GM18498 (cell line): ENCODE results near the gene CAND1.
A peak's percentile ranks its signal among the peaks of the same experiment; 100 is the strongest.

ENCODE experiments used
- ATAC-seq: cut with Tn5 transposase; IDR thresholded peaks from one replicate; pipeline ENCODE4 v1.9.1; 2021; ENCODE audit warnings: mild to moderate bottlenecking, moderate library complexity; ENCODE audit not compliant: unreplicated experiment

CAND1 gene

DNA sequence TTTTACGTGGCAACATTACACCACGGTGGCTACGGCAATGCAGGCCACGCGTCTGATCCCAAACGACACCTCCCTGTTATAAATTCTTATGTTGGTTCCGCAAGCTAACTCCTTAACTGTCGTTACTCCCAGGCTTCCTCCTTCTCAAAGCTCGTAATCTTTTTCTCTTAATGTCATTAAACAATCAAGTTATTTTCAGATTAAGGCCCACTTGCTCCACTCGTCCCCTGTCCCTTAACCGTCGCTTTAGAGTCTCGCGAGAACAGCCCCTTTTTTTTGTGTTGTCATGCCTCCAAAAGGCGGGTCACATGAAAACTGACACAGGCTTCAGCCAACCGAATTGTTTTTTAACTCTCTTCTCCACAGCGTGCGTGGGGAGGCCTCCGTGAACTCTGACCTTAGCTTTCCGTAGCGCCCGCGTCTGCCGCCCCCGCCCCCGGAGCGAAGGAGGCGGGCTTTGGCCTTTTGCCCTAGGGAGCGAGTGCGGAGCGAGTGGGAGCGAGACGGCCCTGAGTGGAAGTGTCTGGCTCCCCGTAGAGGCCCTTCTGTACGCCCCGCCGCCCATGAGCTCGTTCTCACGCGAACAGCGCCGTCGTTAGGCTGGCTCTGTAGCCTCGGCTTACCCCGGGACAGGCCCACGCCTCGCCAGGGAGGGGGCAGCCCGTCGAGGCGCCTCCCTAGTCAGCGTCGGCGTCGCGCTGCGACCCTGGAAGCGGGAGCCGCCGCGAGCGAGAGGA, at the start of gene CAND1:
CAND1 (plus strand) TSS at position 463 of the 737 bp plus-strand sequence. CDS start 360 bp downstream, outside the sequence.
- peak; percentile 78 for ATAC-seq

DNA sequence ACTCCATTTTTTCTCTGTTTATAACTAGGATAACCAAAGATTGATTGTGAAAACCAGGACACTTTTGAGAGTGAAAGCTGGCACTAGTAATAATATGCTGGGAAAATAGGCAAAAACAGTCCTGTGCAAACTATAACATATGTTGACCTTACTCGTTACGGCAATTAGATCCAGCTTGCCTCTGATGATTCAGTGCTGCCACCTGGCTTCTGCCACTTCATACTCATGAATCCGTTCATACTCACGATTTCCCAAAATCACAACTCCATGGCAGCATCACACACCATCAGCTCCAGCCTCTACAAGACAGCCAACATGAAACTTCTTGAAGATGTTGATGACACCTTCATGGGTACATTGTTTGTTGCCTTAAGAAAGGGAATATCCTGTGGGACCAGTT, 49.1 kb upstream of the CAND1 start:
- no peak for ATAC-seq

DNA sequence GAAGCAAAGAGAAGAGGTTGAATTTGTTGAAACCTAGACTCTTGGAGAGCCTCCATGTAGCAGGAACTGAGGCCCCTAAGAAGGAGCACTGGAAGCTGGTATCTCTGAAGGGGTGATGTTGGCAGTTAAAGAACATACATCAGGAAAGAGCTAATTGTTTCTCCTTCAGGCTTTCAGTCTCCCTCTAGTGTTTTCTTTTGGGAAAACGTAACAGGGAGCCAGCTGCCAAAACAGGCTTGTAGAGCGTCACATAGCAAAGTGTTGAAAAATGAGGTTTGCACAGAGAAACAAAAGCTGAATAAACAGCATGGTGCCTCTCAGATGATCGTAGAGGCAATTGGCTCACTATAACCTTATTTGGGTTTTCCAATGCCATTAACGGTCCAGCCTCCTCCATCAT, 46.9 kb upstream of the CAND1 start:
- no peak for ATAC-seq

DNA sequence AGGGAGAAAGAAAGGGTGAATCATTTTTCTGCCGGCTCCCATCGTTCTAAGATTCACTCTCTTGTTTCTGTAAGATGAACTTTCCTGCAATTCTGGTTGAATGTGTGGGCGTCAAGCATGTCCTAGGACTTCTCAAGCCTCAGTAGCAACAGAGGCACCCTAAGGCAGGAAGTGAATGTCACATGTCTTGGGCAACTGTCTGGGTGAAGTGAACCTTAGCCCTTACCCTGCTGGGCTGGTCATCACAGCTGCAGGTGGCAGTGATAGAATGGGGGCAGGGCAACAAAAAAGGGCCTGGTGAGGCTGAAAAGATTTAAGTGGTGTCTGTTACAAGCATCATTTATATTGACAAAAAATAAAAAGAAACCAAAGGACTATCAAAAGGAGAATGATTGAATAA, 45.9 kb upstream of the CAND1 start:
- no peak for ATAC-seq

DNA sequence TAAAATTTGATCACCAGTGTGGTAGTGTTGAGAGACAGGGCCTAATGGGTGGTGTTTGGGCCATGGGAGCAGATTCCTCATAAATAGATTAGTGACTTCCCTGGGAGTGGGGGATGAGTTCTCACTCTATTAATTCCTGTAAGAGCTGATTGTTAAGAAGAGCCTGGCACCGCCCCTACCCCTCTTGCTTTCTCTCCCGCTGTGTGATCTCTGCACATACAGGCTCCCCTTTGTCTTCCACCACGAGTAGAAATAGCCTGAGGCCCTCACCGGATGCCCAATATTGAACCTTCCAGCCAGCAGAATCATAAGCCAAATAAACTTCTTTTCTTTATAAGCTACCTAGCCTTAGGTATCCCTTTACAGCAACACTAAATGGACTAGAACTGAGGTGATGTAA, 31.9 kb upstream of the CAND1 start:
- no peak for ATAC-seq

DNA sequence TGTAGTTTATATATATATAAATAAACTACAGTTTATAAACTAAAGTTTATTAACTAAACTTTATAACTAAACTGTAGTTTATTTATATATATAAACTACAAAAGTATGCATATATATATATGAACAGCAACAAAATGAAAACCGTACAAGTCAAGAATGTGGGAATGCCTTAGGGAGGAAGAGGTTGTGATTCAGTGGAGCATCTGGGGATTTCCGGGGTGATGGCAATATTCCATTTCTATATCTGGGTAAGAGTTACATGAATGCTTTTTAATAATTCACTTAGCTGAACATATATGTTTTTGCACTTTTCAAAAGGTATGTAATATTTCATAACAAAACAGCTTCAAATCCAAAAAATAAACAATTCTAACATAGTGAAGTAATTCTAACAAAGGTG, 30.1 kb upstream of the CAND1 start:
- no peak for ATAC-seq

DNA sequence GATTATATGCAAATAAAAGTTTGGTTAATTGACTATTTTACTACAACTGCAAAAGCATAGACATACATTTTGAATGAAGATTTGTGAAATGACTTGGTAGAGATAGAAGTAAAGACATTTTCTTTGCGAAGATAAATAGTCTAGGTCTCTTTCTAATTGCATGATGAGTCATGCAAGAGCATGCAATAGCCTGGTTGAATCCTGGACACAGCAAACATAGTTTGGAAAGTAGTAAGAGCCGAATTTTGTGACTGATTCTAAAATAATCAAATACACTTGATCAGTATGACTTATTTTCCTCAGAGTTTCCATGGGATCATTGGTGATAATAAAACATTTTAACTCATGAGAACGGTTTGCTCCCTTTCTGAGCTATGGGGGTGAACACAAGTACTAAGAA, 27.7 kb upstream of the CAND1 start:
- ATAC-seq = no peak

DNA sequence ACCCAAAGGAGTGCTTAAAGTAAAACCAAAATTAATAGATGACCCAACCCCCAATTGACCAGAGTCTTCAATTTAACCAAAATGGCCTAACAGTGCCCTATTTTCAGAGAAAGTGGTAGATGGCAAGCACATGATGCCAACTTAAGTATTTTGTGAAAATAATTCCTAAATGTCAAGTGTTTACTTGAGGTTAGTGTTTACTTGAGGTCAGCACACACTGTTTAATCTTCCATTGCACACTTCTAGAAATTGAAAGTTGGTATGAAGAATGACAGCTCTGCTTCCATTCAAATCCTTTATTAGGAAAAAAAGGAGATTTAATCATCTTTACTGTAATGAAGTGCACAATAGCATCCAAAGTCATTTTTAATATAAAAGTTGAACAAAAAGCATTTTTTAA, 25.9 kb upstream of the CAND1 start:
- no peak for ATAC-seq

DNA sequence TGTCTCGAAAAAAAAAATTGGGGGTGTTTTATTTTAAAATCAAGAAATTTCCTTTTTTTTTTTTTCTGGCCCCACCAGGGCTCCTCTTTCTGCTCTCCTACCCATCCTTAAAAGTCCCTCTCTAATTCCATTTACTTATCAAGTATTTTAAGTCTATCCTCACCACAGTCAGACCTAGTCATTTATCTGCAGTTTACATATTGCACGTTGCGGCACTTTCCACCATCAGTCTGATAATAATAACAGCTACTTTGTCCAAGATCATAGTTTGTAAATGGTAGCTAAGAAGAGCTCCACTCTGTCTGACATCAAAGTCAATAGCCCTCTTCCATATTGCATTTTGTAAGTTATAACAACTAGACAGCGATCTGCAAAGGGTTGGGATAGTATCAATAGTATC, 23.6 kb upstream of the CAND1 start:
- no peak for ATAC-seq

DNA sequence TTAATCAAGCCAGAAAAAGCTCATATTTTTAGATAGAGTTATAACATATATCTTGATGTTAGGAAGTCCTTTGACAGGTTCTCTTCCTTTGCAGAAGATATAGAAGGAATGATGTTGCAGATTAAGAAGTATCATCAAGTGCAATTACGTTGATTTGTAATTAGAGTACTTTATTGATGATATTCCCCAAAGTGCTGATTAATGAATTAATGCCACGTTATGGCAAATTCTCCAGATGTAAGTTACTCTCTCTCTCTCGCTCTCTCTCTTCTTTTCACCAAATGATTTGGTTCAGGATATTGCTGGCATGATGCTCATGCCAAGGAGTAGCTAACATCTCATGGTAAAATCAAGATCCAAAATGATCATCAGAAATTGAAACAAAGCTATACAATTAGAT, 18.1 kb upstream of the CAND1 start:
- no peak for ATAC-seq

DNA sequence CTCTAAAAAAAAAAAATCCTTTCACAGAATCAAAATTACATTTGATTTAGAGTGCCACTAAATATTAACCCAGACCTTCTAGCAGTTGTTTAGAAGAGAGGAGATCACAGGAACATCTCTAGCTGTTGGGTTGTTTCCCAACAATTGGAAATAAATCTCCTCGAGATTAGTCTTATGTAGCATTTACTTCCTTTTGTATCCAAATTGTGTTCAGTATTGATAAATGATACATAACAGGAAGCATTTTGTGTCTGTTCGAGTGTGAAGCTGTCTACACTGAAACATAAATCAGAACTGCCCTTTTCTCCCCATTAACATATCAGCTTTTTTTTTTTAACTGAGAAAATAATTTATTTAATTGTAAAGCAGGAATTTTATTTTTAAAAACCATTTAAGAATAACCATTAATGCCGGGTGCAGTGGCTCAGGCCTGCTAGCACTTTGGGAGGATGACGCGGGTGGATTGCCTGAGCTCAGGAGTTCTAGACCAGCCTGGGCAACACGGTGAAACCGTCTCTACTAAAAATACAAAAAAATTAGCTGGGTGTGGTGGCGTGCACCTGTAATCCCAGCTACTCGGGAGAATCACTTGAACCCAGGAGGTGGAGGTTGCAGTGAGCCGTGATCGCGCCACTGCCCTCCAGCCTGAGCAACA, 14.7 kb upstream of the CAND1 start:
- ATAC-seq = no peak

DNA sequence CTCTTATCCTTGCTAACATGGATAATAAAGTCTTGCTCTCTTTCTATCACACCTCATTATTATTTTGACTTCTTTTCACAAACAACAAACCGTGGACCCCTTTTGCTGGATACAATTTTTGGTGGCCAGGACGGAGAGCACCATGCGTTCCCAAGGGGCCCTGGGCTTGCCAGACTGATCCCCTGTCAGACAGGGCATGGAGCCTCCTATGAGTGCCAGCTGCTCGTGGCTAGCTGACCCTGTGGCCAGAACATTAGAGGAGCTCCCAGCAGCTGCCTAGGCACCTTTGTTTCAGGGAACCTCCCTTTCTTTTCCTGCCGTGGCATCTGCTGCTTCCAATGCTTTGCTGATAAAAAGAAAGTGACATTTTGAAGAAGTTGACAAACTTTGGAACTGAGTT, 12.5 kb upstream of the CAND1 start:
- no peak for ATAC-seq

DNA sequence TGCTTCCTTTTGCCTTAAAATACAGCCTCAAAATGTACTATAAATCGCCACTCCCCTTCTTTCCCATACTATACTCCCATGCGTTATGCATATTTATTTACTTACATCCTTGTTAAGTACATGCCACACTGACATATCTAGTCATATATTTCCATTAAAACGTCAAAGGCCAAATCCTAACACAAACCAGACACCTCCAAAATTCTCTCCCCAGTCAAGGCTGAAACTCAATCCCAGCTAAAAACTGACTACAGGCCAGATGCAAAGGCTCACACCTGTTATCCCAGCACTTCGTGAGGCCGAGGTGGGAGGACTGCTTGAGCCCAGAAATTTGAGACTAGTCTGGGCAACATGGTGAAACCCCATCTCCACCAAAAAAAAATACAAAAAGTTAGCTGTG, 5.7 kb upstream of the CAND1 start:
- no peak for ATAC-seq

DNA sequence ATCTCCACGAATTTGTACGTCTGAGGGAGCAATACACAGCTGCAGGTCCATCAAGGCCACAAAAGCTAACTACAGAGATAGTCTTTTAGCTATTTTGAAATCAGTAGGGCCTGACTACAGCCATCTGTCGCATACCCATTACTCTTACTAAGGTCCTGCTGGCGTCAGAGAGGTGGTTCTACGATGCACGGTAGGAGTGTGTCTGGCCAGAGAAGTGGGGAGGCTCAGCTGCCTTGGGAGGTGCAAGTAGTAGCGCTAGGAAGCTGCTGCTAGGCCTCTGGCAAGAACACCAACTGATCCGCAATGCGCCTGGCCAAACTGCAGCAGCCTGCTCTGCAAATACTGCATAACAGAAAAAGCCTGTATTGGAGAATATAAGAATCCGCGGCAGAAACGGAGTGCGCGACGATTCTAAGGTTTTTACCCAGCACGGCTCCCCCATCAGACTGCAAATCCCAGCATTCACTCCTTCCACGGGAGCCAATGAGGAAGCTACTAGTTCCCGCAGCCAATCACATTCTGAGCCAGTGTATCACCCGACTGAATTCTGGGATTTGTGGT, 743 bp upstream of the CAND1 start:
- peak; percentile 78 for ATAC-seq

DNA sequence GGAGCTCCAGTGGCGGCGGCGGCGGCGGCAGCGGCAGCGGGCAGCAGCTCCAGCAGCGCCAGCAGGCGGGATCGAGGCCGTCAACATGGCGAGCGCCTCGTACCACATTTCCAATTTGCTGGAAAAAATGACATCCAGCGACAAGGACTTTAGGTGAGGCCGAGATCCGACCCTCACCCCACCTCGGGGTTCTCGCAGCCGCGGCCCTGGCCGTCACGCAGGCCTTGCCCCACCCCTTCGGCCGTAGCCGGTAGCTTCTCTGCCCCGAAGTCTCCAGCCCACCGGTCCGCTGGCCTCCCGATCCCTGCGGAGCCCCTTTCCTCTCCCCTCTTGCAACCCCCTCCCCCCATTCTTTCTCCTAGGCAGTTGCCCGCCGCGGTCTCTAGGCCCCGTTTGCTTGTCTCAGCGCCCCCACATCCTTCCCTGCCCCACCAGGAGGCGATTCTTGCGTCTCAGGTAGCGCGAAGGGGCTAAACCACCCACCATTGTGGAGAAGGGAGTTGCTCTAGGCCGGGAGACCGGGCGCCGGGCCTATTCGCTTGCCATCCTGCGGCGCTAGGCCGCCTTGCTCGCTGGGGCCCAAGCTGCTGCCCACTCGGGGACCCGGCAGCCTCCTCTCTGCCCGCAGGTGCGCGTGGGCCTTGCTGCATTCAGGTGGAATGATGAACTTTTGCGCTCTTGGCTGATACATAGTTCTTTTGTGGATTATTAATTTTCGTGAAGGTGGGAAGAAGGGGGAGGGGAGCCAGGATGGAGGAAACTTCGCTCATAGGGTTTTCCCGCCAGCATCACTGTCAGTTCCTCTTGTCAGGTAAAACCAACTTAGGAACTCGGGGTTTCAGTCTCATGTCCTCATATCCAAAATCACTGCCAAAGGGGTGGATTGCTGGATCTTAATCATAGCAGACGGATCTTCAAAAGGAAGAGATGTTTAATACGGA, 745 bp downstream of the CAND1 start:
- ATAC-seq = peak; percentile 14

DNA sequence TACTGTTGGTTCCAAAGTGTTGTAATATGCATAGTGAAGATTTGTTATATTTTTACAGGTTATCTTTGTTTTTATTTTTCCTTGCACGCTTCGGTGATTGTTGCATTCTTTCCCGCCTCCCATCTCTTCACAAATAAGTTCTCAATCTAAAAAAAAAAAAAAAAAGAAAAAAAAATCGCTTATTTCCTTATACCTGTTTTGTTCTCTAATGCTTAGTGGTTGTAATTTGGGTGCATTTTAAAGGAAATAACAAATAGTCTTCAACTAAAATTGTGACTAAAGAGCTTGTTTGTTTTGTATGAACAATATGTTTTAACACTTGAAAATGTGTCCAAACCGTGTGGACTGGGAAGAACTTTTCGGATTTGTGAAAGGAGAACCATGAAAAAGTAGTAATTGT, 1.5 kb downstream of the CAND1 start:
- no peak for ATAC-seq

DNA sequence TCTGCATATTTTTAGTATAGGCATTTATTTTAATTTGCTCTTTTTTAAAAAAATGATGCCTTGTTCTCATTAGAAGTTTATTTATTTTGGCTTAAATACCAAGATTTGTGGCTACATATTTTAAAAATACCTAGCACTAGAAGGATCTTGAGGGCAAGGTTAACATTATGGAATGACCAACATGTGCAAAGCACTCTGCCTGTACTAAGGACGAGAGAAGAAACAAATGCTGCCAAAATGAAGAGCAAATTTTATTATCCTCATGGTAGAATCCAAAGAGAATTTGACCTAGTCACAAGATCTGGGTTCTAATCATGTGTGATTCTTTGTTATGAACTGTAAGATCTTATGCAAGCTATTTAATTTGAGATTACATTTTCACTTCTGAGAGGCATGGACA, 2.8 kb downstream of the CAND1 start:
- ATAC-seq = no peak

DNA sequence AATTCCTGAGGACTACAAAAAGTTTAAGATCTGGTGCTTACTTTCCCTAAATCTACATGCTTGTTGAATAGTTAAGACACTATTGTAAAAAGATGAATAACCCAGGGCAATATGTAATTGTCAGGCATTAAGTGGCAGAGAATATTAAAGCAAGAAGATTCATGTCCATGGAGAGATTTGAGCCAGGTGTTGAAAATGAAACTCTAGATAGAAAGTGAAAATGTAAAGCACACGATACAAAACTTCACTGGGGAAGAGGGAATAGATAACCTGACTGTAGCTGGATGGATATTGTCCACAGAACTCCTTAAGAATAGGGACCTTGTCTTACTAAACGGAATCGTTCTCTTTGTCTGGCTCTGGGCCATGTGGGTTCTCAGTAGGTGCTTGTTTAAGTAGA, 5.0 kb downstream of the CAND1 start:
- no peak for ATAC-seq

DNA sequence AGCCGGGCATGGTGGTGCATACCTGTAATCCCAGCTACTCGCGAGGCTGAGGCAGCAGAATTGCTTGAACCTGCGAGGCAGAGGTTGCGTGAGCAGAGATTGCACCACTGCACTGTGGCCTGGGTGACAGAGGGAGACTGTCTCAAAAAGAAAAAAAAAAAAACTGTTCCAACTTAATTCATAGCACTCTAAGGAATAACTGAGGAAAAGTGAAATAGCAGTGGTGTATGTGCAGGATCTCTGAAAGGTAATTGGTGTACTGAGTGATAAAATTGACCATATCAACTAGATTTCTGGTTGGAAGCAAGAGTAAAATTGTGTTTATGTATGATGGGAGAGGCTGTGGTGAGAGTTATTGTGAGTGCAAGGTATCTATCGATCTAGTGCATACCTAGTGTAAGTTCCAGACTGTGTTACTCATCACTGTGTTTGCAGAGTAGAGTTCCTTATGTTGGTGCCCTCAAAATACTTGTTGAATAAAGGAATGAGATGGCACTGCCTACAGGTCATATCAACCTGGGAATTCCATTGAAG, 6.3 kb downstream of the CAND1 start:
- no peak for ATAC-seq

DNA sequence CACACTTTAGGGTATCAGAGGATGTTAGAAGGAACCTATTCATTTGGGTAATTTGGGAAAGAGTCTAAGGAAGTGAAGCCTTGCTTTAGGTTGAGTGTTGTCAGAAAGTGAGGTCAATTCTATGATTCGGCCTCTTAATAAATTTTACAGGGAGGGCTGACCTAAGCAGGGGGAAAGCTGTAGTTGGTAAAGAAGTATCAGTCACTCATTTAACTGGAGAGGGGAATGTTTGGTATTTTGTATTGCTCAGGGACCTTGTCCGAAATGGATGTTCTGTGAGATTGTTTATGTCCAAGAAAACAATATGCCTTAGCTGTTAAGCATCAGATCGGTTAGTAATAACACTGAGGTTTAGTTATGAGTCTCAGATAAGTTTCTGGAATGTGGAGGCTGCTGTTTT, 7.3 kb downstream of the CAND1 start:
- ATAC-seq = no peak

DNA sequence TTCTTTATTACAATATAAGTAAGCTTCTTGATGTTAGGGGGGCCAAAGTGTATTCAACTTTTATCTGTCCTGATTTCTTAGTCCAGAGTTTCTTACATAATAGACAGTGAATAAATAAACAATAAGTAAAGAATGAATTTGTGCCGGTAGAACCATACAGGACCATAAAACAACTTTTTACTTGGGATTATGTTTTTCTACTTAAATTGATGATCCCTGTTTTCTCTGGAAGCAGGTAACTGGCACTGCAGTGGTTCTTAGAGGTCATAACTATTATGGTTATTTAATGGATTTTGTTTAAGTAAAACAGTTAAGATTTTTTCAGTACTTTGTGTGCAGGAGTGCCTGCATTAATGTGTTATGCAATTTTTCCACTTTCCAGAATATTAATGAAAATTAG, 10.5 kb downstream of the CAND1 start:
- no peak for ATAC-seq
